Measurements from ENCODE around the gene PCNX3.

GRCh38 chr11:65613091-65613928 lies 2.3 kb upstream of the PCNX3 start:
- TF ChIP-seq CTCF (IDR thresholded peaks at IDR 0.05) (no peak), POLR2A (IDR thresholded peaks at IDR 0.05) (no peak)
